Hepatocyte (in vitro differentiated cells): ENCODE measurements around the gene TRIM52.

ENCODE experiments used
- CTCF ChIP-seq: fragments of 200-600 bp; sonication (generic); IDR thresholded peaks from 2 replicates; pipeline ENCODE4 v1.5.1; 2016; ENCODE audit warnings: antibody characterized with exemption, mild to moderate bottlenecking; ENCODE audit not compliant: poor library complexity
- EZH2 ChIP-seq: fragments of 200-600 bp; sonication (generic); IDR thresholded peaks from 2 replicates; pipeline ENCODE4 v1.6.1; 2016; ENCODE audit warnings: antibody characterized with exemption, mild to moderate bottlenecking, borderline replicate concordance
- EZH2phosphoT487 ChIP-seq: fragments of 200-600 bp; sonication (generic); IDR thresholded peaks from one replicate; pipeline ENCODE4 v1.6.1; 2018; ENCODE audit warnings: antibody characterized with exemption, mild to moderate bottlenecking, low read depth, moderate library complexity; ENCODE audit not compliant: unreplicated experiment, severe bottlenecking

- TF ChIP-seq EZH2 (no peak), EZH2phosphoT487 (no peak), CTCF (no peak)
Observed at GRCh38 chr5:181235323-181235688, 25.6 kb downstream of the TRIM52 start.
